ENCODE results near the gene RNU6-1.

Gene RNU6-1

GRCh38 chr15:67832897-67833709 is 6.7 kb downstream of the RNU6-1 start:
- no peak for DNase-seq
- no peak for ATAC-seq

DNA sequence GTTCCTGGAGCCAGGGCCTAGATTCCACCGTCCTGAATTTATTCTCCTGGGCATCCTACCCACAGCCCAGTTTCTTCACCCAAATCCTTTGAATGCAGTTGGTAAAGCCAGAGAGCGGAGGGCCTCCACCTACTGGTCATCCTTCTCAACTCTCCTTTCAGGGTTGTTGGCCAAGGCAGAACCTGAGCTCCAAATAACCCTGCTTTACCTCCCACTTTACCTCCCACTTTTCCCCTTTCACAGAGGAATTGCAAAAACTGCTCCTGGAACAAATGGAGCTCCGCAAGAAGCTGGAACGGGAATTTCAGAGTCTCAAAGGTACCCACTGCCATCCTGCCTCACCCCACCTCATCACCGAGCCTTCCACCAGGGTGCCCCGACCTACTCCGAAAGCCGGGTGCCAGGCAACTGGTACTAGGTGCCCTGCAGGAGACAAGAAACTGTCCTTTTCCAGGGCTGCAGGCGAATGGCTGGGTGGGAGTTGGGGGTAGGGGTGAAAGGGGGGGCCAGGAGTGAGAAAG is 7.8 kb downstream of the RNU6-1 start:
- ATAC-seq (no peak), DNase-seq (no peak)

- no peak for DNase-seq
- ATAC-seq: no peak
Observed at GRCh38 chr15:67831363-67831762, 8.5 kb downstream of the RNU6-1 start.

GRCh38 chr15:67829647-67830504 is 10.0 kb downstream of the RNU6-1 start:
- ATAC-seq (no peak), DNase-seq (no peak)

DNA sequence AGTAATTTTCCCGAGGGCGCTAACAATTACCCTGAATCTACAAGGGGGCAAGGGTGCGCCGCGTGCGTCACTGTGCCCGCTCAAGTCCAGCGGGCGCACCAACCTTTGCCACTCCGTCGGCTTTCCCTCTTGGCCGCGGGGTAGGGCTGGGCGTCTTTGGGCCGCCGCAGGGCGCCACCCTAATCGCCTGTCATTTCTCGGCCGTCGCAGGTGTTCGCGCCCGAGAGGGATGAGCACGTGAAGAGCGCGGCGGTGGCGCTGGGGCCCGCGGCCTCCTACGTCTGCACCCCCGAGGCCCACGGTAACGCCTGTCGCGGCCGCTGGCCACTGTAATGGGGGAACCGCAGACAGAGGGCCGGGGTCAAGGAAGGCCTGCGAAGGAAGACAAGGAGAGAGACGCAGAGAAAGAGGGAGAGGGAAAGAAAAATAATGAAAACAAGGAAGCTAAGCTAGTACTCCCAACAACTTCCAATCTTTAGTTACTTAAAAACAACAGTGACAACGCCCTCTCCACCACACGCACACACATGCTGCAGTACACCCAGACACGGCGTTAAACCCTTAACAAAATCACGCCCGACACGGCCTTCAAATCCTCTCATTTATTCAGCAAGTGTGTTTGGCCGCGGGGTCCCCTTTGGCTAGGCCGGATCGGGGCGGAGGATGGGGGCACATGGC is 10.7 kb downstream of the RNU6-1 start:
- ATAC-seq (no peak), DNase-seq (peak; percentile 24)

DNA sequence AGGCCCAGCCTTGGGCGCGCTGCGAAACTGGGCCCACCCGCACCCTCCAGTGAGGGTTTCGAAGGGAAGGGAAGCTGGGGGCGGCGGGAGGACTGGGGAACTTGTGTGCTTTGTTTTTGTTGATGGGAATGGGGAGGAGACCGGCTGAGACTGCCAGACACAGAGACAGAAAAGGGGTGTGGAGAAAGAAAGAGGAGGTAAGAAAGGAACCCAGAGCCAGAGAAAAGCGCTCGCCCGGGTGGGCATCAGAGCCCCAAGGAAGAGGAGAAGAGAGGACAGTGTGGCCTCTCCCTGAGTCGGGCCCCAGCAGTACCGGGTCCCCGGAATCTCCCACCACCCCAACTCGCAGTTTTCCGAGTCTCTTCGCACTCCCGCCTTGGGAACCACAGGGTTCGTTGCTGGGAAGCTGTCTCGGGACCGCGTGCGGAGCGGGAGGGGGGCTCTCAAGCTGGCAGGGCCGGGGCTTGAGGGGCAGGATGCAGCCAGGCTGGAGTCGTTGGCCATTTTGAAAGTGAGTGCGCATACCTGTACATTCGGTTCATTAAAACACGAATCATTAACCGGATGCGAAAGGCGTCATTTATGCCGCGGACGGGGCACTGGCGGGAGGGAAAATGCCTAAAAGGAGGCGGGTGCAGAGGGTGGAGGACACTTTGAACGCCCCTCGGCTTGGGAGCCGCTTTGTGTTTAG is 11.4 kb downstream of the RNU6-1 start:
- ATAC-seq (no peak), DNase-seq (no peak)

- ATAC-seq: no peak
Observed at GRCh38 chr15:67827562-67828277, 12.1 kb downstream of the RNU6-1 start.

DNA sequence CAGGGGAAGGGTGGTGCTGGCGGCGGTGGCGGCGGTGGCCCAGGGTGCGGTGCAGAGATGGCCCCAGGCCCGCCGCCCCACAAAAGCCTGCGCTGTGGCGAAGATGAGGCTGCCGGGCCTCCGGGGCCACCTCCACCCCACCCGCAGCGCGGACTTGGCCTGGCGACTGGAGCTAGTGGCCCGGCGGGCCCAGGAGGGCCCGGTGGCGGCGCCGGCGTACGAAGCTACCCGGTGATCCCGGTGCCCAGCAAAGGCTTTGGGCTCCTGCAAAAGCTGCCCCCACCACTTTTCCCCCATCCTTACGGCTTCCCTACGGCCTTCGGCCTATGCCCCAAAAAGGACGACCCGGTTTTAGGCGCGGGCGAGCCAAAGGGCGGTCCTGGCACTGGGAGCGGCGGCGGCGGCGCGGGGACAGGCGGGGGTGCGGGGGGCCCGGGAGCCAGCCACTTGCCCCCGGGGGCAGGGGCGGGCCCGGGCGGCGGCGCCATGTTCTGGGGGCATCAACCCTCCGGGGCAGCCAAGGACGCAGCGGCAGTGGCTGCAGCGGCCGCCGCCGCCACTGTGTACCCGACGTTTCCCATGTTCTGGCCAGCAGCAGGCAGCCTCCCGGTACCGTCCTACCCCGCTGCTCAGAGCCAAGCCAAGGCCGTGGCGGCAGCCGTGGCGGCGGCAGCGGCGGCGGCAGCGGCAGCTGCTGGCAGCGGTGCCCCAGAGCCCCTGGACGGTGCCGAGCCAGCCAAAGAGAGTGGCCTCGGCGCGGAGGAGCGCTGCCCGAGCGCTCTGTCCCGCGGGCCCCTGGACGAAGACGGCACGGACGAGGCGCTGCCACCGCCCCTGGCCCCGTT is 12.9 kb downstream of the RNU6-1 start:
- peak; percentile 12 for DNase-seq
- ATAC-seq: no peak

More at GRCh38 chr15:67827562-67828277, 12.1 kb downstream of the RNU6-1 start:
- DNase-seq: no peak

DNA sequence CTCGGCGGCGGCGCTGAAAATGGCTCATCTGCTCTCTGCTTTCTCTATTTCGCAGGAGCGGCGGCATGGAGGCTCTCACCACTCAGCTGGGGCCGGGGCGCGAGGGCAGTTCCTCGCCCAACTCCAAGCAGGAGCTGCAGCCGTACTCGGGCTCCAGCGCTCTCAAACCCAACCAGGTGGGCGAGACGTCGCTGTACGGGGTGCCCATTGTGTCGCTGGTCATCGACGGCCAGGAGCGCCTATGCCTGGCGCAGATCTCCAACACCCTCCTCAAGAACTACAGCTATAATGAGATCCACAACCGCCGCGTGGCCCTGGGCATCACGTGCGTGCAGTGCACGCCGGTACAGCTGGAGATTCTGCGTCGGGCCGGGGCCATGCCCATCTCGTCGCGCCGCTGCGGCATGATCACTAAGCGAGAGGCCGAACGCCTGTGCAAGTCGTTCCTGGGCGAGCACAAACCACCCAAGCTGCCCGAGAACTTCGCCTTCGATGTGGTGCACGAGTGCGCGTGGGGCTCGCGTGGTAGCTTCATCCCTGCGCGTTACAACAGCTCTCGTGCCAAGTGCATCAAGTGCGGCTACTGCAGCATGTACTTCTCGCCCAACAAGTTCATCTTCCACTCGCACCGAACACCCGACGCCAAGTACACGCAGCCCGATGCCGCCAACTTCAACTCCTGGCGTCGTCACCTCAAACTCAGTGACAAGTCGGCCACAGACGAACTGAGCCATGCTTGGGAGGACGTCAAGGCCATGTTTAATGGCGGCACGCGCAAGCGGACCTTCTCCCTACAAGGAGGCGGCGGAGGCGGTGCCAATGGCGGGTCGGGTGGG is 13.7 kb downstream of the RNU6-1 start:
- peak; percentile 28 for DNase-seq
- ATAC-seq: no peak

GRCh38 chr15:67824976-67825880 is 14.6 kb downstream of the RNU6-1 start, which contains the start of gene SKOR1:
SKOR1 (plus strand) TSS chr15:67825509; CDS start chr15:67825603, 94 bp downstream.
- DNase-seq: peak; percentile 28
- ATAC-seq: no peak

- ATAC-seq: no peak
- DNase-seq: no peak
Observed at GRCh38 chr15:67824197-67824968, 15.5 kb downstream of the RNU6-1 start.

GRCh38 chr15:67823314-67824196 is 16.3 kb downstream of the RNU6-1 start:
- DNase-seq: peak; percentile 34
- ATAC-seq: no peak

DNA sequence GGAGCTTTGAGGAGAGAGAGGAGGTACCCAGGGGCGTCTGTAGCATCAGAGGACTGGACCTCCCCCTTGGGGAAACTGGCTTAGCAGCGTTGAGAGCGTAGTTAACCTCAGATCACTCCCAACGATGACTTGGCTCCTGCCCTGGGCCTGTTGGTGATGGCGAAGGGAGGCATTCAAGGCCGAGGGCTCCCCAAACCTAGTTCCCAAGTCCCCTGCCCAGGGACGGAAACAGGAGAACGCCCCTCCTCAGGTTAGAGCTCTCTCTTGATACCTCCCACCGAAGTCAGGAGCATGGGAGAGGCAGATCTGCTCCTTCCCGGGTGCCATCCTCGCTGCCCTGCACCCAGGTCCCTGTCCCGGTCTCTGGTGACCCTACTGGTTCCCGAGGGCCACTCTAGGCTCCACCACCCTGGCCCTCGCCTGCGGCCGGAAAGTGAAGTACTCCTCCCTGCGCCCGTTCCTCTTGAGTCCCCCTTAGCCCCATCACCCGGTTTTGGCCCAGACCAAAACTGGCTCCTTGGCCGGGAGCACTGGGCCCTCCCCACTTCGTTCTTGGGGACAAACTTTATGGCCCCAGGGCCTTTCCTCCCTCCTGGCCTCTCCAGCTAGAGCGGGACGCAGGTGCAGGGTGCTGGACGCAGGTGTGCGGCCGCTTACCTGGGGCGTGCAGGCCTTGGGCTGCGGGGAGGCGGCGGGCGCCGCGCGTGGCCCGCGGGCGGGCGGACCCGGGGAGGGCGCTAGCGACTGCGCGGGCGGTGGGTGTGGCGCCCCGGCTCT is 17.1 kb downstream of the RNU6-1 start:
- ATAC-seq (peak; percentile 21), DNase-seq (no peak)

DNA sequence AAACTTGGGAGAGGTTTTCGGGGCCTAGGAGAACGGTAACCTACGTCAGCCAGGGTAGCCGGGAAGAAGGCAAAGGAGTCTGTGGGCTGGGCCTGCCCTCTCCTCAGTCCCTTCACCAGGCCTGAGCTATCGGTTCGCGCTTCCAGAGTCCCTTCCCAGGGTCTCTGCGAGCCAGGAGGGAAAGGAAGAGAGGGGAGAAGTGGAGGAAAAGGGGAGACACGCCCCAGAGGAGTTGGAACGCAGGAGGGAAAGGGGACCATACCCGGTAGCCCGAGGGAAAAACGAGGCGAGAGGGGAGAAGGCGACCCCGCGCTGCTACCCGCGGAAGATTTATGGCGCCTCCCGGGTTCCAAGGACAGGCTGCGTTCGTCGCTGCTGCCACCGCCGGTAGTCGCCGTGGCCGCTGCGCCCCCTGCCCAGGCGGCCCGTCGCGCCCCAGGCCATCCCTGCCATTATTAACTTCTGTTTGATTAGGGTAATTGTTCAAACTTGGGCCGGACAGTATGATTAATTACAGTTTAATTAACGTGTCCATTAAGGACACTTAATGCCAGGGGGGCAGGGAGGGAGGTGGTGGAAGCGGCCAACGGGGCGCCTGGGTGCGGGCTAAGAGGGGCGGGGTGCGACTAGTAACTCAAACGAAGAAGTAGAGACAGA is 17.9 kb downstream of the RNU6-1 start:
- DNase-seq (no peak), ATAC-seq (no peak)
